ENCODE measurements around the gene PCSK5.

PCSK5 gene

GRCh38 chr9:76138360-76138759 lies 247.9 kb downstream of the PCSK5 start:
- no peak for DNase-seq (ENCODE audit: low spot score)

DNA sequence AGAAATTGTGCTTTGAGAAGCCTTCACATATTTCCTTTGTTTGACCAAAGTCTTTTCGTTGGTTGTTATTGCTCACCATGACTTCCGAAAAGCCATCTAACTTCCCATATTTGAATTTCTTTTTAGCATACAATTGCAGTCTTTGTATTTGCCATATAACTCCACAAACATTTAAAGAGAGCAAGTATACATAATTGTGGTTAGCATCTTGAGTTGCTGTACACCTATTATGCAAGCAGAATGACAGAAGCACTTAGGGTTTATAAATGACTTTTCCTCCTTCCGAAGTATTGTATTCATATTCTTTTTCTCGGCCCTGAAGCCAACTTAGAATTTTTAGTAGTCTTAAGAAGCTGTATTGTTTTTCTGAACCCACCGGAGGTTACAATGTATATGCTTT lies 253.4 kb downstream of the PCSK5 start:
- DNase-seq (ENCODE audit: low spot score) = no peak

DNA sequence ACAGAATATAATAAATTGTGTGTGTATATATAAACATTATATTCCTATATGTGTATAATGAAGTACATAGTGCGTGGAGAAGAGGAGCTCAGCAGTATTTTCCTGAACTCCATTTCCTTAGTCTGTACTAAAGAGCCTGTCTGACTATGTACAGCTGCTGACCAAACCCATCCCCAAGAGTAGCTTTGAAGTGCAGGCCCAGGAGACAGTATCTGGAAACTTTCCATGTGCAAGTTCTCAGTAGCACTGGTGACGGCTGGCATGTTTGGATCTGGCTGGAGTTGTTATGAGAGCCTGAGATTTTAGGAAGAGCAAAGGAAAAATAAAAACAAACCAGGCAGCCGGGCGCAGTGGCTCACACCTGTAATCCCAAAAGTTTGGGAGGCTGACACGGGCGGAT lies 259.5 kb downstream of the PCSK5 start:
- no peak for DNase-seq (ENCODE audit: low spot score)

- DNase-seq (ENCODE audit: low spot score) = no peak
Measured at GRCh38 chr9:76151267-76151666, 260.8 kb downstream of the PCSK5 start.

GRCh38 chr9:76153339-76153738 lies 262.9 kb downstream of the PCSK5 start:
- no peak for DNase-seq (ENCODE audit: low spot score)

DNA sequence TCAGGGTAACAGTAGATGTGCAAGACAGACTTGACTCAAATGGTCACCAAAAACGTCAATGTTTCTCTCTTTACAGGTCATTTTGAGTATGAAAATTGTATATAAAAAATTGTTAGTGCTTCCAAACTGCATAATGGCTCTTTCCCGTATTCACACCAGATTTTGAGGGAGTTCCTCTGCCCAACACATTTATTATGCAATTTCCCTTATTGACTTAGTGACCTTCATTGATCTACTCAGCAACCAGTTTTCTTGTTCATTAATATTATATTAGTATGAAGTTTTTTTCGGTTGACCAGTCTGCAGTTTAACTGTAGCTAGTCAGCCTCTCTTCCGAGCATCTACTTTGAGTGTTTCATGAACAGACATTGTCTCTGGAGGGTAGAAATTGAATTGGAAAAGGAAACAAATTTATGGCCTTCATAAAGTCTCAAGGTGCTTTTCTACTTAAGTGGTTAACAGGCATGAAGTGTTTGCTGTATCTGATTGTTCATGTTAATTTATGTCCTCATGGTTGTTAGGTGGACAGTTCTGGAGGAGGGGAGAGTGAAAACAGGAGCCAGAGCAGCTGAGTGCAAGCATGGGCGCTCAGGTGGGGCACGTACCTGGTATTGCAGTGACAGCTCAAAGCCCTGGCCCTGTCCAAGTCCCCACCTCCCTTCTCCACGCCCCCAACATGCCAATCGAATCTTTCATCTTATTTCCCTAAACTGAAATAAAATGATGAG lies 263.6 kb downstream of the PCSK5 start:
- no peak for DNase-seq (ENCODE audit: low spot score)

- no peak for DNase-seq (ENCODE audit: low spot score)
Measured at GRCh38 chr9:76155361-76155760, 264.9 kb downstream of the PCSK5 start.

- no peak for DNase-seq (ENCODE audit: low spot score)
Measured at GRCh38 chr9:76158713-76159112, 268.2 kb downstream of the PCSK5 start.

DNA sequence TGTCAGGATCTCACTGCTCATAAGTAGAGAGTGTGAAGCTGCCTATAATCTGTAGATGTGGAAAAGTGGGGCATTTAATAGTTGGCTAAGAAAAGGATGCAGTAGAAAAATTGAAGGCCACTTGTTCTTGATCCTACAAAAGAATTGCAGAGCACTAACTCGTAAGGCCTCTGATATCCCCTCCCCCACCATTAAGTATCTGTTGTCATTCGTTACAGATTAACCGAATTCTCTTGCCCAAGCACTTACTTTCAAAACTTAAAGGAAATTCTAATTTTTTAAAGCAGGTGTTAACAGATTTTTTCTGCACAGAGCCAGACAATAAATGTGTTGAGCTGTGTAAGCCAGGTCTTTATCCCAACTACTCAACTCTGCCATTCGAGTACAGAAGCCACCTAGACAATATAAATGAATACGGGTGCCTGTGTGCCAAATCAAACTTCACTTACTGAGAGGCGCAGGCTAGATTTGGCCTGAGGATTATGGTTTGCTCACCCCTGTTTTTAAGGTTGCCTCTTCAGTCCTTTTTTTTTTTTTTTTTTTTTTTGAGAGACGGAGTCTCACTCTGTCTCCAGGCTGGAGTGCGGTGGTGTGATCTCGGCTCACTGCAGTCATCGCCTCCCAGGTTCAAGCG lies 268.9 kb downstream of the PCSK5 start:
- no peak for DNase-seq (ENCODE audit: low spot score)

DNA sequence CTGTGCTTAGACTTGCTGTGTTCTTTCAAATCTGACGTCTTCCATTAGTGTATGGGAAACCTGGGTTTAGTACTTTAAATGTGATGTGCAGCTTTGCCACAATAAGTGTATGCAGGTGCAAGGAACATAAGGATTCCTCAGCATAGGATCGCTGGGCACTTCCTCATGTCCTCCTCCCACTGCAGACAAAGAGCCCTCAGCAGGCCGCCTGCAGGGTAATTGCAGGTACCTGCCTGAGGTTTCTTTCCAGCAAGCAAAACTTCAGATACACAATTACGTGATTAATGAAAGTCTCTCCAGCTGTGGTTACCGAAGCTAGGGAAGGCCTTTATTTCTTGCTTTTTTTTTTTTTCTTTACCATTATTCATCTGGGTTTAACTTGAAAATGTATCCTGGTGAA lies 270.6 kb downstream of the PCSK5 start:
- no peak for DNase-seq (ENCODE audit: low spot score)

GRCh38 chr9:76161541-76161940 lies 271.1 kb downstream of the PCSK5 start:
- no peak for DNase-seq (ENCODE audit: low spot score)

DNA sequence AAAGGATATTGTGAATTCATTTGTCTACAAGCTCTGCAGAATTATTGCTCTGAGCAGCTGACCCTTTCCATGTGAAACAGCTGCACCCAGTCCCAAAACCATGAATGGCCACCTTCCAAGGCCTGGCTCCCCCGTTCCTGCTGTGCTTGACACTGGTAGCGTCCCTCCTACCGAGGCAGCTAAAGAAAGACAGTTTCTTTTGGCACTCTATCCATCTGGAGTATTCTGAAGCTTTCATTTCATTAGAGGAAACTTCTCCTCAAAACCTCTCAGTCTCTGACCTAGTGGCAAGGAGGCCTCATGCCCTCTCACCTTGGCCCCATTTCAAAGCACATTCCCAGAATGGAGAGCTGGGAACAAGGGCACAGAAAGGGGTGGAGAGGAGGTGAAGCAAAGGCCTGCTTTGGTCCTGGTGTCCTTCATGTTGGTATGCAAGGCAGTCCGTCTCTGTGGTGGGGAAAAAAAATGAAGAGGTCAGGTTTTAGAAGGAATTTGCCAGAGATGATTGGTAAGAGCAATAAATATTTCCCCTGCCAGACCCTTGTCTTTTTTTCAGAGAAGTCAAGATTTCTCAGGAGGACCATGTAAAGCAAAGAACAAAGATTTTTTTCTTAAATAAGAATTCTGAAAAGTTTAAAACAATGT lies 271.7 kb downstream of the PCSK5 start:
- DNase-seq (ENCODE audit: low spot score) = no peak

DNA sequence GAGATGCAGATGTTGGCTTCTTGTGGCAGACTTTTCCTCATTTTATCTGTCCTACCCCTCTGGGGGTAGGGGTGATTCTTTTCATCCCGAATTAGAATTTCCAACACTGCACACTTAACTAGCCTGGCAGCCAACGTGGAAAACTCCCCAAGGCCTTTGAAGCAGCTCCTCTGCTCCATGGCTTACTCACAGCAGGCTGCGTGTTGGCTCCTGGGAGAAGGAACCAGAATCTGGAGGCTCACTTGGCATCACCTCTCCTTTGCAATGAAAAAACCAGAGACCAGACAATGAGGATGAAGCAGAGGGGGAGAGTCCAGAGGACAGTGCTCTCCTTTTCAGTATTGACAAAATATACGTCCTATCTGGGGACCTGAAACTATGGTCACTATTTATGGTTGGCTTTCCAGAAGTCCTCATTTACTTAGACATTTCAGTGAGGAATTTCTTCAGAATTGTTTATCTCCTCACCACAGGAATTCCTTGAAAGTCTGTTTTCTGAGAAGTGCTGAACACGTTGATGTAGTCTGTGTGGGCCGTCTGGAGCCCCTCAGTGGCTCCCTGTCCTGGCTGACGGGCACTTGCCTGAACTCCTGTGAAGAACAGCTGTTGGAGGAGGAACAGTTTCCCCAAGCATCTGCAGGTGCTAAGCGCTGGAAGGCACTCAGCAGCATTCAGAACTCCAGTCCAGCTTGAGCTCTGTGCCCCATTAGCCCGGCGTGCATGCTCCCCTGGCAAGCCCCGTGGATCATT lies 272.5 kb downstream of the PCSK5 start:
- DNase-seq (ENCODE audit: low spot score) = no peak

- DNase-seq (ENCODE audit: low spot score) = no peak
Measured at GRCh38 chr9:76166526-76166925, 276.1 kb downstream of the PCSK5 start.

DNA sequence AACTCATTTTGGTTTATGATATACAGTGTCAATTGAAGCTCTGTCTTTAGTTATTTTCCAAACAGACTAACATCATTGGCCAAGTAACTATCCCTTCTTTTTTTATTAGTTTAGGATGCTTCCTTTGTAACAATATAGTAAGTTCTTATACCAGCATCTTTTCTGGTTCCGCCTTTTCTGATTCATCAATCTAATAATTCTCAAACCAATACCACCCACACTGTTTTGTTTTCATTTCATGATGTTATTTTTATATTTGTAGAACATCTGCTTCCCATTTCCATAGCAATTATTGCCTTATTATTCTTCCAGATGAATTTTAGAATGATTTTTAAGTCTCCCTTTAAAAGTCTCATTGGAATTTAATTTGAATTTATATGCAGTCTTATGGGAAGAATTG lies 285.7 kb downstream of the PCSK5 start:
- no peak for DNase-seq (ENCODE audit: low spot score)

DNA sequence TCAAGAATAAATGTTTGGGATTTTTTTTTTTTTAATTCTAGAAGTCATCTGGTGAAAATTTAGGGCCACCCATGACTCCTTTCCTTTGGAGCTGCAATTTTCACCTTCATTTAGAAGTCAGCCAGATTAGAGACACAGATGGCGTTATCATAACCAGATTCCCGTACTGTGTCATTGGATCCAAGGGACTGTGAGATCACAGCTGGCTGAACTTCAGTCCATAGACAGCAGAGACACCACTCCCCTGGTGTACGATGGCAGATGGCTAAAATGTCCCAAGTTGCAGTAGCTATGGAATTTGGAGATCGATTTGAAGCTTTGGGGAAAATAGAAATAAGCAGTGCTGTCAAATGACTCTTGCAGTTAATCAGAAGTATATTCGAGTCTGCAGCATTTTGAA lies 287.5 kb downstream of the PCSK5 start:
- DNase-seq (ENCODE audit: low spot score) = no peak

GRCh38 chr9:76180541-76180940 lies 290.1 kb downstream of the PCSK5 start:
- no peak for DNase-seq (ENCODE audit: low spot score)

DNA sequence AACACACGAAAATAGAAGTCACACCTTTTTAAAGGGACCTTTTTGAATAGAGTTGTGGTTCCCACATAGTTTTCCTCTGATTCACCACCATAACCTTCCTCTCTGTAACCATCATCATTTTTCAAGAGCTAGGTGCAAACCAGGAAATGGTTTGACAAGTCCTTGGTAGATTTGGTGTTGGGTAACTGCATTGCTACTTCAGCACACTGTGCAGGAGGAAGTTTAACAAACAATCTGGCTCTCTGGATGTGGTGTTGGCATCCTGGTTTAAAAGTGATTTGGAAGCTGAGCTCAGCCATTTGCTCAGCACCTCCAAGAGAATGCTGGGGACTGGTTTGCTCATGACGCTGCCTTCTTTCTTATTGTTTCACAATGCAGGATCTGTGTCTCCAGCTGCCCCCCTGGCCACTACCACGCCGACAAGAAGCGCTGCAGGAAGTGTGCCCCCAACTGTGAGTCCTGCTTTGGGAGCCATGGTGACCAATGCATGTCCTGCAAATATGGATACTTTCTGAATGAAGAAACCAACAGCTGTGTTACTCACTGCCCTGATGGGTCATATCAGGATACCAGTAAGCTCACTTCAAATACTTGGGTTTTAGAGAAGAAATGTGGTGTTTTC lies 290.7 kb downstream of the PCSK5 start:
- no peak for DNase-seq (ENCODE audit: low spot score)

DNA sequence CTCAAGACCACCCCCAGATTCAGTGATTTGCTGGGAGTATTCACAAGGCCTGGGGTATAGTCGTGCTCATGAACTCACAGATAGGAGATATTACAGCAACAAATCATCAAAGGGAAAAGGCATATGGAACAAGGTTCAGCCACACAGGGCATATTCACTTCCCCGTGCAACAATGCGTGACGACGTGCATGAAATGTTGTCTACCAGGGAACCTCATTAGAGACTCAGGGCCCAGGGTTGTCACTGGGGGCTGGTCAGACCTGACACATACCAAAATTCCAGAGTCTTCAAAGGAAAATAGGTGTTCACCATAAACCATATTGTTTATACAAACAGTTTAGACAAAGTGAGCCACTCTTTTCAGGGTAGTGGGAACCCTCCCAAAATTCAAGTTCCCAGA lies 291.3 kb downstream of the PCSK5 start:
- no peak for DNase-seq (ENCODE audit: low spot score)

DNA sequence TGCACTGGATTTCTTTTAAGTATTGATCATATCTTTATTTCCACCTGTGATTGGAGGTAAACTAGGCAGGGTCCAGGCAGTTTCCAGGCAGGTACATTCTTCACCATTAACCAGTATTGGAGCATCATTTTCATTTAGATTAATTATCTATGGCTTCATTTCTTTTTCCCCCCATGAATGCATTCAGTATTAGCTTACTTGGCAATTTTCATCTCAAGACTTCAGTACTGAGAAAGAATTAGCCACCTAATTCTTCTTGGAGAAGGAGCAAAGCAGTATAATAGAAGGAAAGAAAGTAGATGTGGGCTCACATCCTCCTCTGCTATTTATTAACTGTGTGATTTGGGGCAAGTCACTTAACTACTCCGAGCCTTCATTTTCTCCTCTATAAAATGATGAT lies 295.0 kb downstream of the PCSK5 start:
- DNase-seq (ENCODE audit: low spot score) = no peak

DNA sequence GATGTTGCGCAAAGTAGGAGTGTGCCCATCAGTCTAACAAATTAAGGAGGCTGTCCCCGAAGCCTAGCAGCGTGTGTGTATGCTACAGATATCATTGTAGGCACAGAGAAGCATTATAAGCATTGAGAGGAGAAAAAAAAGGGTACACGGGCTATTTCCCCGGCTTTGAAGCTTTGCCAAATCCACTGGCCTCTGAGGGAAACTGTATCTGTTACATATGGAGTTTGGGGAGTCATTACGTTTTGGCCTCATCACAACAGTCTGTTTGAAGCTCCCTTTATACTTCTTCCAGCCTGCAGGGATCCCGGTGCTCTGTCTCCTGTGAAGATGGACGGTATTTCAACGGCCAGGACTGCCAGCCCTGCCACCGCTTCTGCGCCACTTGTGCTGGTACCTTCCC lies 297.8 kb downstream of the PCSK5 start:
- no peak for DNase-seq (ENCODE audit: low spot score)

GRCh38 chr9:76188905-76189304 lies 298.4 kb downstream of the PCSK5 start:
- DNase-seq (ENCODE audit: low spot score) = no peak
